Retinal pigment epithelial cell (primary cell): ENCODE results near the gene TRRAP.
A peak's percentile ranks its signal among the peaks of the same experiment; 100 is the strongest.

Experiments used
- DNase-seq: peaks from one replicate; pipeline ENCODE4 v3.0.0-alpha.2; 2010; ENCODE audit warnings: low read depth
- H3K4me3 ChIP-seq: 2 replicates; pipeline ENCODE4 v1.5.1; 2011; ENCODE audit warnings: mild to moderate bottlenecking, low read length, control low read depth, moderate library complexity
- TF ChIP-seq, protein P1 (sequence below): conservative IDR thresholded peaks from 2 replicates; pipeline ENCODE4 v1.5.1; 2011; ENCODE audit warnings: low read depth, low read length, control low read depth, inconsistent platforms

Gene TRRAP

DNA sequence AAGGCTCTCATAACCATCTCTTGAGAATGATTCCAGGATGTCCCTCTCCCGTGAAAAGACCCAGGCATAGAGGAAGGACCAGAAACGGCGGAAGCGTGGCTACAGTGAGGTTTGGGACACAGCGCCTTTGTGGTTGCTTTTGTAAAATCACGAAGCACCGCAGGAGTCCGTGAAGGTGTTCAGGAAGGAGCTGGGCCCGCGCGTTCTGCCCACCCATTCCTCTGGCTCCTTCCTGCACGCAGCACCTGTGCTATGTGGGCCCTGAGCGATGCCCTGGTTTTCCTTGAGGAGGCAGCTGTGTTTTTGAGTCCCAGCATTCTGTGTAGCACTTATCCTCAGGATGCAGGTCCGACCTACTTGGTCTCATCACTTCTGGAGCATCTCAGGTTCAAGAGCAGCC lies 112.8 kb downstream of the TRRAP start:
- TF ChIP-seq, protein P1, sequence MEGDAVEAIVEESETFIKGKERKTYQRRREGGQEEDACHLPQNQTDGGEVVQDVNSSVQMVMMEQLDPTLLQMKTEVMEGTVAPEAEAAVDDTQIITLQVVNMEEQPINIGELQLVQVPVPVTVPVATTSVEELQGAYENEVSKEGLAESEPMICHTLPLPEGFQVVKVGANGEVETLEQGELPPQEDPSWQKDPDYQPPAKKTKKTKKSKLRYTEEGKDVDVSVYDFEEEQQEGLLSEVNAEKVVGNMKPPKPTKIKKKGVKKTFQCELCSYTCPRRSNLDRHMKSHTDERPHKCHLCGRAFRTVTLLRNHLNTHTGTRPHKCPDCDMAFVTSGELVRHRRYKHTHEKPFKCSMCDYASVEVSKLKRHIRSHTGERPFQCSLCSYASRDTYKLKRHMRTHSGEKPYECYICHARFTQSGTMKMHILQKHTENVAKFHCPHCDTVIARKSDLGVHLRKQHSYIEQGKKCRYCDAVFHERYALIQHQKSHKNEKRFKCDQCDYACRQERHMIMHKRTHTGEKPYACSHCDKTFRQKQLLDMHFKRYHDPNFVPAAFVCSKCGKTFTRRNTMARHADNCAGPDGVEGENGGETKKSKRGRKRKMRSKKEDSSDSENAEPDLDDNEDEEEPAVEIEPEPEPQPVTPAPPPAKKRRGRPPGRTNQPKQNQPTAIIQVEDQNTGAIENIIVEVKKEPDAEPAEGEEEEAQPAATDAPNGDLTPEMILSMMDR: no peak
- DNase-seq: no peak
- H3K4me3 ChIP-seq: no peak overlapping the region

DNA sequence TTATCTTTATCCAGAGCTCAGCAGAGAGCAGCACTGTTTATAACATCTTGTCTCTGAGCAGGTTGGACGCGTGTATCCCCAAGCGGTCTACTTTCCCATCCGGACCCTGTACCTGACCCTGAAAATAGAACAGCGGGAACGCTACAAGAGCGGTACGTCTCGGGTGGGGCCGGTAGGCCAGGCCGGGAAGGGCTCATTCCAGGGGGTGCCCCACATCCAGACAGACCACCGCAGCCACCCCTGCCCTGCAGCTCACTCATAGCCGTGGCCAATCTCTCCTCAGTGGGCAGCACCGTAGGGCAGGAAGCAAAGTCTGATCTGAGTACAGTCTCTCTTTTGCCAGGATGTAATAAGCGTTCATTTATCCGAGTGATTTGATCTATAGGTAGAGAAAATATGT lies 113.7 kb downstream of the TRRAP start:
- H3K4me3 ChIP-seq: no peak overlapping the region
- DNase-seq: no peak
- TF ChIP-seq, protein P1: no peak

DNA sequence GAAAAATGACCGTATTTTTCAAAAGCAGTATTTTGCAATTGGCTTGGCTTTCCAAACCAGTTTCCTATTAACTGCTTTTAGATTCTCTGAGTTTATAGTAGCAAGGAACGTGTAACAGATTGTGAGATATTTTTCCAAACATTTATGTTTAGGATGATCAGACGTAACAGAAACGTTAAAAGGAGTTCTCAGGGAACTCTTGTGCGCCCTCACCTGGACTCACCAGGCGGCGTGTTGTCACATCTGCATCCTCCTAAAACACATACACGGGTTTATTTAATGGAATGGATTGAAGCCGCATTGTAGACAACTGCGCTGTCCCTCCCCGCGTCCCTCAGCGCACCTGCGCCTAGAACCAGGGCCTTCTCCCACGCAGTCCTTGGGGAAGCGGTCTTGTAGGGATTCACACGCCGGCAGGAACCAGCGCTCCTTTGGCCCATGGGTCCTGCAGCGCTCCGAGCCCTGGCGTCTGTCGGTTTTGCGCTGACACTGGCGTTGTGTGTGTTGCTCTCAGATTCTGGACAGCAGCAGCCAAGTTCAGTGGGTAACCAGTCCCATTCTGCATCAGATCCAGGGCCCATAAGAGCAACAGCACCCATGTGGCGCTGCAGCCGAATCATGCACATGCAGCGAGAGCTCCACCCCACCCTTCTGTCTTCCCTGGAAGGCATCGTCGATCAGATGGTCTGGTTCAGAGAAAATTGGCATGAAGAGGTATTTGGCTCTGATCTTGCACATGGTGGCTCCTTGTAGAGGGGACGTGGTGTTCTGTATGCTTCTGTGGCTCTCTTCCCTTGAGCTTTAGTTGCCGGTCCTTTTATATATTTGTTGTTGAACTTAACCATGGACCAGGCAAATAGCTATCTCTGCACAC lies 114.9 kb downstream of the TRRAP start:
- DNase-seq: no peak
- TF ChIP-seq, protein P1: peak; percentile 14
- no peak overlapping the region for H3K4me3 ChIP-seq

DNA sequence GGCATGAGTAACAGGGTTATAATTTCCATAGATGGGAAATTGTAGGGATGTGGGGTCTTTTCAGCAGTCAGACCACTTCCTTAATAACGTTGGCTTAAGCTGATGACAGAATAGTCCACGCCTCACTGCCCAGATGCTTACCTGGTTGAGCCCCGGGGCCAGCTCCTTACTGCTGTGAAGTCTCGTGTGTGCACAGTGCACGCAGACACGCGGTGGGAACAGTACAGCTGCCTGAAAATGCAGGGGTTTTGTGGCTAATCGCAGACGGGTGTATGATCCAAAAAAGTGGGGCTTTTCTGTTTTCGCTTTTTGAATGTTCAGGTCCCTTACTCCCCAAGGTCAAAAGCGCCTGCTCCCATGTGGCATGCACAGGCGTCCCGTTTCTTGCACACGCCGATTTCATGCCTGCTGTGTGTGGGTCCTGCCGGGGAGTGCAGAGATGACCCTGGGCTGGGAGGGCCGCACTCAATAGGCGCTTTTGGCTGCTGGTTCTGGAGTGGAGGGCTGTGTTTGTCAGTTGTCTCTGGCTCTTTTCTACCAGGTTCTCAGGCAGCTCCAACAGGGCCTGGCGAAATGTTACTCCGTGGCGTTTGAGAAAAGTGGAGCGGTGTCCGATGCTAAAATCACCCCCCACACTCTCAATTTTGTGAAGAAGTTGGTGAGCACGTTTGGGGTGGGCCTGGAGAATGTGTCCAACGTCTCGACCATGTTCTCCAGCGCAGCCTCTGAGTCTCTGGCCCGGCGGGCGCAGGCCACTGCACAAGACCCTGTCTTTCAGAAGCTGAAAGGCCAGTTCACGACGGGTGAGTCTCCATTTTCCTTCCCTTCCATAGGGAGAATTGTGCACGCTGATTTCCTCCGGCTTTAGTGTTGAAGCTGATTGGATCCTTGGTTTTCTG lies 116.0 kb downstream of the TRRAP start:
- no peak overlapping the region for H3K4me3 ChIP-seq
- TF ChIP-seq, protein P1: no peak

DNA sequence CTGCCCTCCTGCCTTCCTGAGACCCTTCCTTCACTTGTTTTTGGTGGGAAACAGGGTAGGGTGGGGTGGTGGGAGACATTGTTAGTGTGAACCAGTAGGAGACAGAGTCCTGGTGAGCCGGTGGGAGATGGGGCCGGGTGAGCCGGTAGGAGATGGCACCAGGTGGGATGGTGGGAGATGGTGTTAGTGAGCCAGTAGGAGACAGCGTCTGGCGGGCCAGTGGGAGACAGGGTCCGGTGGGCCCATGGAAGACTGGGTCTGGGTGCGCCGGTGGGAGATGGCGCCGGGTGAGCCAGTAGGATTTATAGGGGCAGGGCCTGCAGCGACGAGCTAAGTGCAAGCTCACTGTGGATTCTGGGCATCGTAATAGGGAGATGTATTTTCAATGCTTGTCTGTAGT lies 116.8 kb downstream of the TRRAP start:
- no peak overlapping the region for H3K4me3 ChIP-seq
- no peak for DNase-seq
- TF ChIP-seq, protein P1: no peak

More for the DNA sequence above, 116.0 kb downstream of the TRRAP start:
- no peak for DNase-seq

DNA sequence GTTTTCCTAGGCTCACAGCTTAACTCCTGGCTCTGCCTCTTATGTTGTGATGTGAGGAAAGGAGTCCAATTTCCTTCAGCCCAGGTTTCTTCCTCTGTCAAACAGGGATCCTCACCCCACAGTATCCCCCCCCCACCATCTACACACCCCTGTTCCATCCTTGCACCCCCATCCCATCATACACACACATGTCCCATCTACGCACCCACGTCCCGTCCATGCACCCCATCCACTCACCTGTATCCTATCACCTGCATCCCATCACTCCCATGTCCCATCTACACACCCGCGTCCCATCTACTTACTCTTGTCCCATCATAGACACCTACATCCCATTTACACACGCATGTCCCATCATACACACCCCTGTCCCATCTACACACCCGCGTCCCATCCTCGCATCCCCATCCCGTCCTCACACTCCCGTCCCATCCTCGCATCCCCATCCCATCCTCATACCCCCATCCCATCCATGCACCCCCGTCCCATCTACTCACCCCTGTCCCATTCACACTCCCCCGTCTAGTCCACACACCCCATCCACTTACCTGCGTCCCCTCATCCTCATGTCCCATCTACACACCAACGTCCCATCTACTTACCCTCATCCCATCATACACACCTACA lies 117.3 kb downstream of the TRRAP start:
- TF ChIP-seq, protein P1: no peak
- DNase-seq: no peak
- no peak overlapping the region for H3K4me3 ChIP-seq
